ENCODE data around the gene LATS1.
"Not testable (repeated sequence)": the region's sequence is repeated elsewhere in the genome, so short reads cannot be mapped to it uniquely, and the experiment has no call there.

LATS1 gene

GRCh38 chr6:149728499-149729234 lies 10.8 kb upstream of the LATS1 start:
- no peak for DNase-seq (ENCODE audit: low read depth)

- no peak for DNase-seq (ENCODE audit: low read depth)
These were observed 10.0 kb upstream of the LATS1 start for GRCh38 chr6:149727793-149728498.

- no peak for DNase-seq (ENCODE audit: low read depth)
These were observed 7.9 kb upstream of the LATS1 start for GRCh38 chr6:149725785-149726184.

- peak; percentile 35 for DNase-seq (ENCODE audit: low read depth)
These were observed 6.0 kb upstream of the LATS1 start for GRCh38 chr6:149723771-149724417.

GRCh38 chr6:149723262-149723661 lies 5.4 kb upstream of the LATS1 start:
- DNase-seq (ENCODE audit: low read depth), result no peak

GRCh38 chr6:149719531-149719930 lies 1.6 kb upstream of the LATS1 start:
- DNase-seq (ENCODE audit: low read depth), result no peak

- no peak for DNase-seq (ENCODE audit: low read depth)
These were observed 680 bp downstream of the LATS1 start for GRCh38 chr6:149717255-149717587.

- no peak for DNase-seq (ENCODE audit: low read depth)
These were observed 1.5 kb downstream of the LATS1 start for GRCh38 chr6:149716181-149716963.

GRCh38 chr6:149714442-149714841 lies 3.5 kb downstream of the LATS1 start:
- no peak for DNase-seq (ENCODE audit: low read depth)

GRCh38 chr6:149711711-149712110 lies 6.2 kb downstream of the LATS1 start:
- no peak for DNase-seq (ENCODE audit: low read depth)

- DNase-seq (ENCODE audit: low read depth), result no peak
These were observed 16.2 kb downstream of the LATS1 start for GRCh38 chr6:149701714-149702113.

- DNase-seq (ENCODE audit: low read depth), result no peak
These were observed 18.8 kb downstream of the LATS1 start for GRCh38 chr6:149699150-149699549.

- DNase-seq (ENCODE audit: low read depth), result no peak
These were observed 19.7 kb downstream of the LATS1 start for GRCh38 chr6:149698175-149698574.

- DNase-seq (ENCODE audit: low read depth), result peak; percentile 19
These were observed 21.0 kb downstream of the LATS1 start for GRCh38 chr6:149696901-149697300.

GRCh38 chr6:149694921-149695320 lies 23.0 kb downstream of the LATS1 start:
- no peak for DNase-seq (ENCODE audit: low read depth)

- no peak for DNase-seq (ENCODE audit: low read depth)
These were observed 26.7 kb downstream of the LATS1 start for GRCh38 chr6:149691201-149691600.

GRCh38 chr6:149686230-149686629 lies 31.7 kb downstream of the LATS1 start:
- no peak for DNase-seq (ENCODE audit: low read depth)

- no peak for DNase-seq (ENCODE audit: low read depth)
These were observed 34.5 kb downstream of the LATS1 start for GRCh38 chr6:149683256-149683859.

- not testable (repeated sequence) for DNase-seq (ENCODE audit: low read depth)
These were observed 36.1 kb downstream of the LATS1 start for GRCh38 chr6:149681845-149682244.

GRCh38 chr6:149681209-149681608 lies 36.7 kb downstream of the LATS1 start:
- no peak for DNase-seq (ENCODE audit: low read depth)

- DNase-seq (ENCODE audit: low read depth), result no peak
These were observed 37.4 kb downstream of the LATS1 start for GRCh38 chr6:149680503-149680902.

- not testable (repeated sequence) for DNase-seq (ENCODE audit: low read depth)
These were observed 45.6 kb downstream of the LATS1 start for GRCh38 chr6:149672265-149672664.
